ENCODE data around the gene DNAAF8. TPM values are rescaled to one million over a fixed set of nuclear protein-coding genes. Genes with fewer than 3 reads are reported as not detected.

Gene DNAAF8
- polyA plus RNA-seq, 1 experiment = 0.89 TPM

GRCh38 chr16:4696172-4696904, 38.0 kb upstream of the DNAAF8 start:
- ChIA-PET POLR2A (interaction anchor here (1.0 kb wide), 1 partner anchor 39 kb away, joined by 3 read pairs; the partner anchor contains the start of gene DNAAF8), CTCF (interaction anchor here (0.7 to 1.3 kb wide), 2 partner anchors 9 to 11 kb away, joined by 3 read pairs; no protein-coding TSS in a partner anchor)
- Histone ChIP-seq H3K27me3 (ENCODE audit: control insufficient read depth, insufficient read depth, low read length) (no peaks in the 10 kb centered on the region), H3K27ac (ENCODE audit: low read depth, low read length) (no peak overlapping the region), H3K4me3 (ENCODE audit: low read depth, low read length) (no peak overlapping the region), H3K9me3 (ENCODE audit: control insufficient read depth, insufficient read depth, low read length) (no peaks in the 10 kb centered on the region; the same call in 1 of the 2 replicates)
- no peak for DNase-seq (ENCODE audit: low read depth, low spot score)
- TF ChIP-seq CTCF (IDR thresholded peaks at IDR 0.05; ENCODE audit: low read depth, low read length) = no peak

GRCh38 chr16:4696905-4697847, 37.2 kb upstream of the DNAAF8 start:
- POLR2A ChIA-PET = interaction anchor here (1.0 kb wide), 1 partner anchor 38 kb away, joined by 3 read pairs; the partner anchor contains the start of gene DNAAF8
- DNase-seq (ENCODE audit: low read depth, low spot score) = no peak
- Histone ChIP-seq H3K27me3 (ENCODE audit: control insufficient read depth, insufficient read depth, low read length) (no peaks in the 10 kb centered on the region), H3K9me3 (ENCODE audit: control insufficient read depth, insufficient read depth, low read length) (no peaks in the 10 kb centered on the region; the same call in 1 of the 2 replicates), H3K4me3 (ENCODE audit: low read depth, low read length) (no peak overlapping the region), H3K27ac (ENCODE audit: low read depth, low read length) (no peak overlapping the region)
- CTCF ChIA-PET = no interaction called here
- no peak for TF ChIP-seq CTCF (IDR thresholded peaks at IDR 0.05; ENCODE audit: low read depth, low read length)

GRCh38 chr16:4697848-4698291, 36.5 kb upstream of the DNAAF8 start:
- CTCF ChIA-PET = no interaction called here
- no peak overlapping the region for H3K4me3 ChIP-seq (ENCODE audit: low read depth, low read length)
- H3K9me3 ChIP-seq (ENCODE audit: control insufficient read depth, insufficient read depth, low read length) = no peaks in the 10 kb centered on the region; the same call in 1 of the 2 replicates
- no peak overlapping the region for H3K27ac ChIP-seq (ENCODE audit: low read depth, low read length)
- POLR2A ChIA-PET = no interaction called here
- H3K27me3 ChIP-seq (ENCODE audit: control insufficient read depth, insufficient read depth, low read length) = no peaks in the 10 kb centered on the region
- TF ChIP-seq CTCF (IDR thresholded peaks at IDR 0.05; ENCODE audit: low read depth, low read length) = no peak
- DNase-seq (ENCODE audit: low read depth, low spot score) = no peak

- TF ChIP-seq CTCF (IDR thresholded peaks at IDR 0.05; ENCODE audit: low read depth, low read length) = no peak
- Histone ChIP-seq H3K27me3 (ENCODE audit: control insufficient read depth, insufficient read depth, low read length) (no peaks in the 10 kb centered on the region), H3K27ac (ENCODE audit: low read depth, low read length) (no peak overlapping the region), H3K9me3 (ENCODE audit: control insufficient read depth, insufficient read depth, low read length) (no peaks in the 10 kb centered on the region), H3K4me3 (ENCODE audit: low read depth, low read length) (no peak overlapping the region)
- ChIA-PET CTCF (interaction anchor here (0.6 kb wide), 1 partner anchor 257 kb away, joined by 3 read pairs; no protein-coding TSS in a partner anchor), POLR2A (no interaction called here)
- no peak for DNase-seq (ENCODE audit: low read depth, low spot score)
These were observed 35.9 kb upstream of the DNAAF8 start for GRCh38 chr16:4698321-4699045.

Measured in AG04450 (cell line).